ENCODE measurements around the gene VASN.

The VASN gene

DNA sequence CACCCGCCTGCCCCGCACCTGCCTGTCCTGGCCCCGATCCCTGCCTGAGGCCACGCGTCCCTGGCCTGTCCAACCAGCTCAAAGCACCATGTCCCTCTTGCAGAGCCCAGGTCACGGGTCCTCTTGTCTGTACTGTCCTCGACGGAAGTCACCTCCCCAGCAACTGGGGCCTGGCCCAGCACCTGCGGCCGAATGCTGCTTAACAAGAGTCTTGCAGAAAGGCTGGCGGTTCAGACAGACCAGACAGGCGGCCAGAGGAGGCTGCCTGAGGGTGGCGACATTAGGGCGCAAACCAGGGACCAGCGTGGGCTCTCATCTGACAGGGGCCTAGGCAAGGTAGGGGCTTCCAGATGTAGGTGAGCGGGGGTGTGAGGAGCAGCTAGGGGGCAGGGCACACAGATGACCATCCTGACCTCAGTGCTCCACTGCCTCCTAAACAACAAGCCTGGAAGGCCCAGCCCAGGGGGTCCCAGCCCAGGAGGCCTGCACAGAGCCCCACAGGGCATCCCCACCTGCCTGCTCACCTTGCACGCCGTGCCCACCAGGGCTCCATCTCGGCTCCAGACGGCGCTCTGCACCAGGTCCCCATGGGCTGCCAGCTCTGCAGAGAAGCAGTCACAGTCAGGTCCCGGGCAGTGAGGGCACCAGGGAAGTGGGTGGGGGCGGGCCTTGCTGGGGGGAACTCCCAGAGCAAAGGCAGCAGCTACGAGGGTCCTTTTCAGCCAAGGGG is 33.5 kb downstream of the VASN start:
- no peak for DNase-seq

DNA sequence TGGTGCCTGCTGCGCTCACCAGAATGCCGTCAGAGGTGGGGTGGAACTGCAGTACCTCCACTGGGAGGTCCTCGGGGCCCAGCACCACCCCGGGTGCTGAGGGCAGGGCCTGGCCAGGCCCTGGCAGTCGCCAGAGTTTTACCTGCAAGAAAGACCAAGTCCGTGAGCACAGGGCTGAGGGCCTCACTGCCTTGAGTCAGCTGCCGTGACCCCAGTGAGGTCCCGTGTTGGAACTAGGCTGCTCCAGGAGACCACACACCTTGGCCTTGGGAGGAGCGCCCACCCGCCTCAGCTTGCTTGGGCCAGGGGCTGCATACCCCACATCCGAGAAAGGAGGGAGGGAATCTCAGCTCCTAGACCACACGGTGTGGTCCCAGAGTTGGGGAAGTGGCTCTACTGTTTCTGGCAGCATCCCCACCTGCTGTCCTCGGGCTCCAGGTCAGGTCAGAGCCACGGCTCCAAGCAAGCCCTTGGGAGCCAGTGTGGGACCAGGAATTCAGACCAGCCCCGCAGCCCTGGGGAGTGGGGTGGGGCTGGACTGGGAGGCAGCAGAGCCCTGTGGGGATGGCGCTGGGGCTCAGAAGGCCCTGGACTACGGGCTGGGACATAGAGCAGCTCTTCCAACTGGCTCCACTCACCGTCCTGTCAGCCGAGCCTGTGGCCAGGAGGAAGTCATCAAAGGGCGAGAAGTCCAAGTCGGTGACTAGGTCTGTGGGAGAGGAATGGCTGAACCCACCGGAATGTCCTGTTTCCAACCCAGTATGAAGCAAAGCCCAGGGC is 36.1 kb downstream of the VASN start:
- no peak for DNase-seq

DNA sequence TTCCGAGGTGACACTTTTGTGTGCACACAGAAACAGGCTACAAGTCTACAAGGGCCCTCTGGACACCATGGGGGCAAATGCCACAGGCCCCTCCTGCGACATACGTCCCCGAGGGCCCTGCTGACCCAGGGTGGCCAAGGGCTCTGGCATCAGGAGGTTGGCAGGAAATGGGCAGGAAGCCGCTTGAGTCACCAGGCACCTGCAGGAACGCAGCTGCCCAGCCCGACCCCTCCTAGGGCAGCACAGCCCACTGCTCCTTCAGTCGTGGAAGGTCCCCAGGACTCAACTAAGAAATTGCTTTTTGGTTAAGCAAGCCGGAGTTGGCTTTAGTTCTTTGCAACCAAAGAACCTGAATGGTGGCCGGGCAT is 36.7 kb downstream of the VASN start:
- DNase-seq, result no peak

DNA sequence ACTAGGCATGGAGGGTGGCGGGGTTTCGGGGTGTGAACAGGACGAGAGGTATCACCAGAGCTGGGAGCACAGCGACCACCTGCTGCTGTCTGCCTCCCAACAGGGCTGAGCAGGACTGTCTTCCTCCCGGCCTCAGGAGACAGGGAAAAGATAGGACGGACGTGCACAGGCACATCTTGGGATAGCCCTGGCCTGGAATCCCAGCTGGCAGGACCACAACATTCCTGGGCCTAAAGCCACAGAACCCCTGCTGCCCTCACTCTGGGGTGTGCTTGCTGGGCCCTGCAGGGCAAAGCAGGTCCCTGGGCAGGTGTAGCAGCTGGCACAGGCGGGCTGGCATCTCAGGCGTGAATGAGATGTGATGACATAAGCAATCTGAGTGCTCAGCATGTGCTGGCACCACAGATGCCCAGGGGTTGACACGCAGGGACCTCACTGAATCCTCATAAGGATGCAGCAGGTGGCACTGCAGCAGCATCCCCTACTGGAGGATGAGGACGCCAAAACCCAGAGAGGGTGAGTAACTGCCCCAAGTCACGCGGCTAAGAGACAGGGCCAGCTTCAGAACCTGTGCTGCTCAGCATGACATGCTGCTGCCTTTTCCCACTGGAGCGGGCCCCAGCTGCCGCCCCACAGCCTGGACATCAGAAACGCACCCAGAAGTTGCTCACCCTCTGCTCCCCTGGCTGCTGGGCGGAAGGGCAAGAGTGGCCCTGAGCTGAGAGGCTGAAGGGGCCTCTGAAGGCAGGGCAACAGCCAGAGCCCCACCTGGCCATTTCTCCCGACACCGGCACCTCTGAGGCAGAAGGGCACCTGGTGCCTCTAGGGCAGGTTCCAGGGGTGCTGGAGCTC is 37.7 kb downstream of the VASN start:
- no peak for DNase-seq

DNA sequence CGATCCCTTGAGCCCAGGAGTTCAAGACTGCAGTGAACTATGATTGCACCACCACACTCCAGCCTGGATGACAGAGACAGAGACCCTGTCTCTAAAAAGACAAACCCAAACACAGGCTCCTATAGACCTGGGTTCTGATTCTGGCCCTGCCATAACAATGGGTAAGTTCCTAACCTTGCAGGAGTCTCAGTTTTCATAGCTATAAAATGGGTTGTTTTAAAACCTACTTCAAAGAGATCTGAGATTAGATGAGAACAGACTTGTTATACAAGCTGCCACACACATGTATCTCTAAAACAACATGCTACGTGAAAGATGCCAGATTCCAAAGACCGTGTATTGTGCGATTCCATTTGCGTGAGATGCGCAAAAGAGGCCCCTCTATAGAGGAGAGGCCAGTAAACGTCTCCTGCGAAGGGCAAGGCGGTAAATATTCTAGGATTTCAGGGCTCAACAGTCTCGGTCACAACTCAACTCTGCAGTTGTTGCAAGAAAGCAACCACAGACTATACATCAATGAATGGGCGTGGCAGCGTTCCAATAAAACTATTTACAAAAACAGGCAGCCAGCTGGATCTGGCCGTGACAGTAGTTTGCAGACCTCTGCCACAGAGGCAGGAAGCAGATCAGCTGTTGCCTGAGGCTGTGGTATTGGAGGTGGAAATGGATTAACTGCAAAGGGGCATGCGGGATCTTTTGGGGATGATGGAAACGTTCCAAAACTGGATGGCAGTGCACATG is 38.9 kb downstream of the VASN start:
- peak; percentile 23 for DNase-seq

DNA sequence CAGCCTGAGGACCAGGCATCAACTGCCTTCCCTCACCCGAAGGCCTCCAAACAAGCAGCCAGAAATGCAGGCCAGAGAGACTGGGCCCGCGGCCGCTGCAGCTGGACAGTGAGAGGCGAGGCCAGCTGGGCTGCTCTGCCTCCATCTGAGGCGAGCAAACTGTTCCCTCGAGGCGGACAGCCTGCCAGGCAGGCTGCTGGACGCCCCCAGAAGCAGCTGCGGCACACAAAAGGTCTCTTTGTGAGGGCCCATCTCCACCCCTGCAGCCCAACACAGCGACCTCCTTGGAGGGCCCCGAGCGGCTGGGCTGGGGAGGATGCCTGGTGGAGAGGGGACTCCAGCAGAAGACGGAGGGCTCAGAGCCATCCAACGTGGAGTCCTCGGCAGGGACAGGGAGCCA is 40.0 kb downstream of the VASN start:
- DNase-seq, result no peak

DNA sequence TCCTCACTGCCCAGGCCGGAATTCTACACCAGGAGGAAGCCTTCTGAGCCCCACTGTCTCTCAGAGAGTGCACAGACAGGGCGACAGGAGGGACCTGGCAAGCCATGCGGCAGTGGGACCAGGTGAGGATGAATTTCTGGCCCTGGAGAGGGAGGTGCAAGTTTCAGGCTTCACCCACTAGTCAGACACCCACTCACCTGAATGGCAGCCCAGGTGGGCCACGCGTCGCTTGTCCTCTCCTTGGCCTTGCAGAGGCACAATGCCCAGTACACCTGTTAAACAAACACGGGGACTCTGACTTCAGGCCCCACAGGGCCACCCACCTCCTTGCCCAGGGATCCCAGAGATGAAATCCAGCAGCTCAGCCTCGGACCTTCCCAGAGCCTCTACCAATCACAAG is 40.5 kb downstream of the VASN start:
- DNase-seq, result no peak

DNA sequence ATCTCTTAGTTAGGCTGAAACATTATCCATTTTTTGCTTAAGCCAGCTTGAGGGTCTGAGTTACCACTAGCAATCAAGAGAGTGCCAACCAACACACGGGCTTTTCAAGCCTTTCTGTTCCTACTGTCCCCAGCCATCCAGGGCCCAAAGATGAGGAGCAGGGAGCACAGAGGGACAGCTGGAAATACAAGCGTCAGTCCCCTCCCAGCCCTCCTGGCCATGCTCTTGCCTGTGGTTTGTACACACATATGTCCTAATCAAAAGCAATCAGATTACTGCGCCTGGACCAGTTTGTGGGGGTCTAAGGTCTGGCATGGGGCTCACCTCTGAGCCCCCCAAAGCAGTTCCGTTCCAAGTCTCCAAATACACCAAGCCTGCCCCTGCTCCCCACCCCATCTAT is 41.2 kb downstream of the VASN start:
- no peak for DNase-seq

DNA sequence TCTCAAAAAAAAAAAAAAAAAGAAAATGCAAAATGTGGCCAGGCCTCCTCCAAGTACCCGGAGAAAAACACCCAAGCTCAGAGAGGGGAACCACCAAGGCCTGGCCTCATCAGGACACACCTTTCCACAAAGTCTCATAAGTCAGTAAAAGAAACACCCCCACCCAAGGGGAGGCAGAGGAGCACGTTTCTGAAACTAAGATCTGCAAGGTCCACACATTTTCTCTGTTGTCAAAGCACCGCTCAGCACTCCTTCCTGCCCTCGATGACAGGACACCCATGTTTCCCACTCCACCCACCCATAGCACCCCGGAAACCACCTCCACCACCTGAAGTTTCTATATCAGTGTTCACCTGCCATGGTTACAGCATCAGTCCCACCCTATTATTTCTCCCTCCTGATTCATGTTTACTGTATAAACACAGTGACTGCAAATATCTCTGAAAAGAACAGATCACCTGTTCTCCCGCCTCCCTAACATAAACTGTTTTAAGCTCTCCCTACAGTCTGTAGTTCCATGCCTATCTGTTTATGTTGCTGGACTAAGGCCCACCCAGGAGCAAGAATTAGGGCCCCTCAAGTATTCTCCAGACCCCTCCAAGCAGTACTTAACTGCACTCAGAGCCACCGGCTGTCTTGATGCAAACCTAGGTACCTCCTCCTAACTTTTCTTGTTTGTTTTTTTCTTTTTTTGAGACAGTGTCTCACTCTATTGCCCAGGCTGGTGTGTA is 42.7 kb downstream of the VASN start:
- peak; percentile 37 for DNase-seq

DNA sequence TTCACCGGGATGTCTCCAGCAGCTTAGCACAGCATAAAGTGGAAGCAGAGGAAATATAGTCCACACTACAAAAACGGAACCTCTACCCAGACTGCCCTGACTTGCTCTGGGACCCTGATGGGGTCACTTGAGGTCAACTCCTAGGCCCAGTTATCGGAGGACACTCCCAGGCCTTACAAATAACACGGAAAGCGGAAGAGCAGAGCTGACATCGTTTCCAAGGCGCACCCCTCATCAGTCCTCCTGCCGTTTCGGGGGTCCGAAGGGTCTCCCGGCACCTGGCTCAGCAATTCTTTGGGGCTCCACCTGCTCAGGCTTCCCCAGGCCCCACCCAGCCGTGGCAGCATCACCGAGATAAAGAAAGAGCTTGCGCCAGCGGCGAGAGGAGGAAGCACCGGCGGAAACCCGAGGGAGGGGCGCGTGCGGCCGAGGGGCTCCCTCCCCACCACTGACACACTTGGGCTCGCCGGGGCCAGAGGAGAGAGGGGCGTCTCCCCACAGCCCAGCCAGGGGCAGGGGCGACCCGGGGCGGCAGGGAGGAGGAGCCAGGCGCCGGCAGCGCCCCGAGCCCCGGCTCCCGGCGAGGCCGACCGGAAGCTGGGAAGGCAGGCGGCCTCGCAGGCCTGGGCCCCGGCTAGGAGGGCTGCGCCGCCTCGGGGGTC is 44.0 kb downstream of the VASN start:
- peak; percentile 26 for DNase-seq

DNA sequence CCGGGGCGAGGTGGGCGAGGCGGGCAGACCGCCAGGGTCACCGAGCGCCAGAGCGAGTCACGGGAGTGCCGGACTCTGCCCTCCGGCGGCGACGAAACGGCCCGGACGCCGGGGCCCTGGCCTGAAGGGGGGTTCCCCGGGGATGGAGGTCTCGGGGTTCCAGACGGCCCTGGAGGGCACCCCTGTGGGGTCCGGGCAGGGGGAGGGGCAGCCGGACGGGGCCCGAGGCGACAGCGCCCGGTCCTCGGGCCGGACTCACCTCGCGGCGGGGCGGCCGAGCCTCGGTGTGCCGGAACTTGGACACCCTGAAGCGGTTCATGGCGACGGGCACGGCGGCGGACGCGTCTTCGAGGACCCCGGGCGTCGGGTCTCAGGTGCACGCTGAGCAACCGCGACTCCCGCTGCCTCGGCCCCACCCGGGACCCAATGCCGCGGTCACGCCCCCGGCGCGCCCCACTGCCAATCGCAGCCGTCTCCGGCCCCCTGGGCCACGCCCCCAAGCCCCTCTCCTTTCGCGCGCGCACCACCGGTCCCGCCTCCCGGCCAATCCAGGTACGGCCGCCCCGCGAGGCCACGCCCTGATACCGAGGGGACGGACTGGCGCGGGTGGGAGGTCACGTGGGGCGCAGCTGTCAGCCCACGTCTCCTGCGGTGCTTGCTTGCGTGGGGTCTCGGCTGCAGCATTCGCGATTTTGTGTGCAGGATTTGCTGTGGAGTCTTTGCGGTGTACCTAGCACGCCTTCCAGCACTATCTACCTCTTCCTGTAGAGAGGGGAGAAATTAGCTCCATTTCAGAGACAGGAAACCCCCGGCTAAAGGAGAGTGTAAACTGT is 44.8 kb downstream of the VASN start, which contains the start of gene CORO7:
Gene CORO7, minus strand, starts transcription at position 397 of the 833 bp plus-strand sequence. Its CDS starts 78 bp downstream, at position 319.
- DNase-seq, result peak; percentile 89

DNA sequence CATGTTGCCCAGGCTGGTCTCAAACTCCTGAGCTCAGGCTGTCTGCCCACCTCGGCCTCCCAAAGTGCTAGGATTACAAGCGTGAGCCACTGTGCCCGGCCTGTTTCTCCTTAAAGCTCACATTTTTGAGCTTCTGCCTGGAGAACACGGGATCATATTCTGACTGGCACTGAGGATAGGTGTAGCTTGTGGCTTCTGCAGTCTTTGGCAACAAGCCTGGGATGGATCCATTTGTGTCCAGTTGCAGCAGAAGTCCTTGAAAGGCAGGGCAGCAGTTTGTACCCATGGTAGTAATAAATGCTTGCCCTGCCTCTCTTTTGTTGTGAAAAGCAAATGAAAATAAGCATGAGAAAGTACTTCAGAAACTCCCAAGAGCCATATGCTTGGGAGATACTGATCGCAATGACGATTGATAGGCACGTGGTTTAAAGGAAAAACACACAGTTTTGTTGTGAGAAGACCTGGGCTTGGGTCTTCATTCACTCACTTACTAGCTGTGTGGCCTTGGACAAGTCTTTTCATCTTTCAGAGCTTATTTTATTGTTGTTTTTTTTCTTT is 47.8 kb downstream of the VASN start:
- no peak for DNase-seq

DNA sequence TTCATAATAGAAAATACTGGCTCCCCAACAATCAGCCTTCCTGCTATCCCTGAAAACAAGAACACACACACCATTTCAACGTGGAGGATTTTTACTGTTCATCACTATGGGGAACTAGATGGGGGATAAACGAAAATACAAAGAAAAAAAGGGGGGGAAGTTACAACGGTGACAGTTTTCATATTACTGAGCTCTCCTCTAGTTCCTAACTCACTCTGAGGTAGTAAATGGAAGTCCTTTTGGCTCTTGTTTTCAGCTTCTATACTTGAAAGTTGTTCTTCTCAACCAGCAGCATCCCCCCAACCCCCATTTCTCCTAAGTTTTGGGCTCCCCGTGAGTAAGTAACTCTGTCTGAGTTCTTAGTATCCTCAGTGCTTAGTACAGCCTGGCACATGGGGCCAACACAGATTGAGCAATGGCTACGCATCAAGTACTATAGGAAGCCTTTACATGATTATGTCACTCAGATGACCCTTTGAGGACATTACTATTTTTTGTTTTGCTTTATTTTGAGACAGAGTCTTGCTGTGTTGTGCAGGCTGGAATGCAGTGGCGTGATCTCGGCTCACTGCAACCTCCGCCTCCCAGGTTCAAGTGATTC is 49.0 kb downstream of the VASN start:
- DNase-seq, result no peak

DNA sequence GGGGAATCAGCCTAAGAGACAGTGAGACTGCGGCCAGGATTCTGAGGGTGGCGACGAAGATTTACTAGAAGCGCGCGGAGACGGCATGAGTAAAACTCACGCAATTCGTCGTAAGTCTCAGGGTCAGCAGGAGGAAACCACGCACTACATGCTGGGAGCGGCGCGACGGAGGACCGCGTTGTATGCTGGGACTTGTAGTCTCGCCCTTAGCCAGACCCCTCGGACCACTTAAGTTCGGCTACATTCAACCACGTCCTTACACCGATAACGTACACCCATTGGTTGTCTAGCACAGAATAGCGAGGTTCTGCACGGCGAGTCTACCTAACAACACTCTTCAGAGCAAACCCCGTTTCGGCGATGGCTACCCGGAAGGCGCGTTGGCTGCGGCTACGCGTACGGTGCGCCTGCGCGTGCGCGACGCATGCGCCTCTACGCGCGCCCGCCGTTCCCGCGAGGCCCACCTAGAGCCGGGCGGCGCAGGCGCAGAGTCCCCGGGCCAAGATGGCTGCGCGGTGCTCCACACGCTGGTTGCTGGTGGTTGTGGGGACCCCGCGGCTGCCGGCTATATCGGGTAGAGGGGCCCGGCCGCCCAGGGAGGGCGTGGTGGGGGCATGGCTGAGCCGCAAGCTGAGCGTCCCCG is 53.9 kb downstream of the VASN start, which contains the start of gene DNAJA3:
Gene DNAJA3, plus strand, starts transcription at position 491 of the 643 bp plus-strand sequence. Its CDS starts 14 bp downstream, at position 505.
- DNase-seq, result peak; percentile 88

DNA sequence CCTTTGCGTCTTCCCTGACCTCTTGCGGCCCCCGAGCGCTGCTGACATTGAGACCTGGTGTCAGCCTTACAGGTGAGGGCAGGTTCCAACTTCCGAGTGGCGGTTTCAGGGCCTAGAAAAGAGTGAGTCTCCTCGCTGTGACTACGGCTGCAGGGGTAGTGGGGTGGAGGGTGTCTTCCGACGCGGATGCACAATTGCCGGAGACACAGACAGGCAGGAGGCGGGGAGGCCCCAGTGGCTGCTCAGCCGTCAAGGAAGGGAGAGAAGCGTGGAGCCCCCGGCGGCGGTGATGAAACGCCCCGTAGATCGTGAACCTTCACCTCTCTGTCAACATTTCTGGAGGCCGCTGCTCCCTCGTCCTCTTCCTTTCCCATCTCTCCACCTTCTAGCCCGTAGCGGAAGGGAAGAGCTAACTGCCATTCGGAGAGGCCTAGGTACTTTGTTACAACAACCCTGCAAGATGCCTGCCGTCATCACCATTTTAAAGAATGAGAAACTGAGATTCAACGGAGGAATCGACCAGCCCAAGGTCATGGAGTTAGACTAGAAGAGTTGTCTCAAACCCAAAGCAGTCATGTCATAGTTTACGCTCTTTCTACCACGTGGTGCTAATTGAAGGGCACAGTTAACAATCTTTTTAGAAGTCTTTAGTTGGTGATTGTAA is 54.5 kb downstream of the VASN start:
- no peak for DNase-seq

DNA sequence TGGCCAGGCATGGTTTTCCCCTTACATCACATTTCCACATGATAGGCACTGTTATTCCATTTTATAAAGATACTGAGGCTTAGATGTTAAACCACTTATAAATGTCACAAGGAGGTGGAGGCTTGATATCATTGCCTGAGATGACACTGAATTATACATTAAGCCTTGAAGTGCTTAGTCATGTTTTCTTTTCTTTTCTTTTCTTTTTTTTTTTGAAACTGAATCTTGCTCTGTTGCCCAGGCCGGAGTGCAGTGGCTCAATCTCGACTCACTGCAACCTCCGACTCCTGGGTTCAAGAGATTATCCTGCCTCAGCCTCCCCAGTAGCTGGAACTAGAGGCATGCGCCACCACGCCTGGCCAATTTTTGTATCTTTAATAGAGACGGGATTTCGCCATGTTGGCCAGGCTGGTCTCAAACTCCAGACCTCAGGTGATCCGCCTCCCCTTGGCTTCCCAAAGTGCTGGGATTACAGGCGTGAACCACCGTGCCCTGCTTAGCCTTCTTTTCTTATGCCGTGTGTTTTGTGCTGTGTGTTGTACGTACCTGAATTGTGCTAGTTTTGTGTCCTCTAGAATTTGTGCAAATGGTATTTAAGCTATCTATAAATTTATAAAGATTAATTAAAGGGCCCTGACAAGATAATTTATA is 55.2 kb downstream of the VASN start:
- DNase-seq, result no peak

DNA sequence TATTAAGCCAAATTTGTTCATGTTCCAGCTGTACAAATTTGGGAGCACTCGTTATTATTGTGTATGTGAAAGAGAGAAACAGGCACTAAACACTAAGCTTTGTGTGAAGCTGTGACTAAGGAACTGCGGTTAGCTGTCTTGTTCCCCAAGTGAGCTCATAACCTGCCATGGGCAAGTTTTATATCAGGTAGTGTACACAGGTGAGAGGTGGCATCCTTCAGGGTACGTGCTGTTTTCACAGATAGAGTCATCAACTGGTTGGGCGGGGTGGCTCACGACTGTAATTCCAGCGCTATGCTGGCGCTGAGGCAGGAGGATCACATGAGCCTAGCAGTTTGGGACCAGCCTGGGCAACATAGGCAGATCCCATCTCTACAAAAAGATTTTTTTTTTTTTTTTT is 56.9 kb downstream of the VASN start:
- DNase-seq, result no peak

DNA sequence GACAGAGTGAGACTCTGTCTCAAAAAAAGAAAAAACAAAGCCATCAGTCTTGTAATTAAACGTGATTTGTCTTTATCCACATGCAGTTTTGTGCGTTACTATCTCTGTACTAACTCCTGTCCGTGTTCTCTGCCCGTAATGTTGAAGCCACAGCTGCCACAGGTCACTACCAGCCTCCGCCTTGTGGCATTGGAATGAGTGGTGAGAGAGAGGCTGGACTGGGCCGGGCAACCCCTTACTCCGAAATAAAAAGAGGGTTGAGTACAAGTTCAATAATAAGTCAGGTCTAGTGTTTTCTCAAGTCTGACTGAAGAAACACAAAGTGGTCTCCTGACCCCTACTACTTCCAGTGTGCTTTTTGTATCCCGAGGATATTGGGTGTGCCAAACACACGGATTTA is 59.4 kb downstream of the VASN start:
- DNase-seq, result no peak
